Smooth muscle cell of trachea (primary cell): ENCODE measurements around the gene MLH1. TPM values are rescaled to one million over a fixed set of nuclear protein-coding genes. Genes with fewer than 3 reads are reported as not detected.

Experiments
- total RNA-seq: library from RNA; depleted of rRNA; stranded (reverse); fragments of >200 nt; gene quantifications from 2 replicates; pipeline ENCODE4 v1.2.1, GENCODE V29; 2014

The MLH1 gene
- total RNA-seq, result 46.8 and 65.7 TPM in 2 replicates

GRCh38 chr3:36993326-36994283, at the start of gene MLH1:
TSS of gene MLH1 (plus strand) at chr3:36993518. CDS start at chr3:36993548, 30 bp downstream.

GRCh38 chr3:36944641-36945270, 48.6 kb upstream of the MLH1 start, which contains the start of gene TRANK1:
TSS of gene TRANK1 (minus strand) at chr3:36945054. CDS start at chr3:36944809, 245 bp downstream.

GRCh38 chr3:36992806-36993325, 452 bp upstream of the MLH1 start, which contains the start of gene EPM2AIP1:
TSS of gene EPM2AIP1 (minus strand) at chr3:36993131. CDS start at chr3:36993077, 54 bp downstream.

Other genes starting within 250 kb of the MLH1 start
- not detected in 2 replicates for gene DCLK3, start 229.0 kb upstream of the MLH1 start, total RNA-seq
- gene TRANK1, start 48.5 kb upstream of the MLH1 start, total RNA-seq, result 12.1 and 20.2 TPM in 2 replicates
- gene EPM2AIP1, start 387 bp upstream of the MLH1 start, total RNA-seq, result 15.5 and 28.7 TPM in 2 replicates
- 71.6 and 103 TPM in 2 replicates for gene LRRFIP2, start 181.1 kb downstream of the MLH1 start, total RNA-seq
- 55.1 and 76.8 TPM in 2 replicates for gene GOLGA4, start 249.8 kb downstream of the MLH1 start, total RNA-seq